Left renal pelvis (tissue), 4 donors: Measurements from ENCODE around the gene PTPRF. TPM values are rescaled to one million over a fixed set of nuclear protein-coding genes. Genes with fewer than 3 reads are reported as not detected.

Experiments used
- DNase-seq, 4 donors: peaks; one replicate each; pipeline ENCODE4 v3.0.0-alpha.2; 2013; ENCODE audit warnings: low read depth in 4 of 4, low spot score in 3 of 4
- polyA plus RNA-seq, 4 donors: library from polyadenylated mRNA; unstranded; fragments of 120-200 nt; gene quantifications; one replicate each; pipeline ENCODE4 v1.2.1, GENCODE V29; 2013; ENCODE audit not compliant: insufficient read length in 4 of 4

The PTPRF gene
- polyA plus RNA-seq, 4 donors, result 100 to 253 (median 200) TPM

GRCh38 chr1:43597721-43598120, 67.0 kb downstream of the PTPRF start:
- no peak for DNase-seq

- DNase-seq, result no peak
Measured at GRCh38 chr1:43598622-43599021, 67.9 kb downstream of the PTPRF start.

- no peak for DNase-seq
Measured at GRCh38 chr1:43600033-43601020, 69.6 kb downstream of the PTPRF start.

- no peak for DNase-seq
Measured at GRCh38 chr1:43602990-43603389, 72.3 kb downstream of the PTPRF start.

GRCh38 chr1:43604192-43604591, 73.5 kb downstream of the PTPRF start:
- DNase-seq, result no peak

- DNase-seq, result no peak
Measured at GRCh38 chr1:43605157-43605556, 74.5 kb downstream of the PTPRF start.

- no peak for DNase-seq
Measured at GRCh38 chr1:43605766-43606165, 75.1 kb downstream of the PTPRF start.

GRCh38 chr1:43606624-43607023, 75.9 kb downstream of the PTPRF start:
- DNase-seq, result no peak

- no peak for DNase-seq
Measured at GRCh38 chr1:43608827-43609226, 78.1 kb downstream of the PTPRF start.

GRCh38 chr1:43610339-43610738, 79.7 kb downstream of the PTPRF start:
- DNase-seq, result no peak

GRCh38 chr1:43611950-43612349, 81.3 kb downstream of the PTPRF start:
- no peak for DNase-seq

GRCh38 chr1:43612406-43612805, 81.7 kb downstream of the PTPRF start:
- no peak for DNase-seq

- no peak for DNase-seq
Measured at GRCh38 chr1:43613075-43613942, 82.6 kb downstream of the PTPRF start.

- DNase-seq, result no peak
Measured at GRCh38 chr1:43614211-43614610, 83.5 kb downstream of the PTPRF start.

GRCh38 chr1:43614891-43615290, 84.2 kb downstream of the PTPRF start:
- DNase-seq, result no peak

- no peak for DNase-seq
Measured at GRCh38 chr1:43616383-43616782, 85.7 kb downstream of the PTPRF start.

- DNase-seq, result no peak
Measured at GRCh38 chr1:43617011-43617410, 86.3 kb downstream of the PTPRF start.

GRCh38 chr1:43617668-43618067, 87.0 kb downstream of the PTPRF start:
- no peak for DNase-seq

- DNase-seq, result no peak
Measured at GRCh38 chr1:43618521-43619313, 88.0 kb downstream of the PTPRF start.

- no peak for DNase-seq
Measured at GRCh38 chr1:43619314-43619790, 88.7 kb downstream of the PTPRF start.
